Naive thymus-derived CD4-positive, alpha-beta T cell (primary cell): ENCODE data around the gene ICA1. TPM values are rescaled to one million over a fixed set of nuclear protein-coding genes. Genes with fewer than 3 reads are reported as not detected.

Experiments
- ATAC-seq: fragments of 150-1000 bp; cut with Tn5 transposase; 2 replicates; pipeline ENCODE4 v1.10.0; 2021; ENCODE audit warnings: mild to moderate bottlenecking, moderate library complexity
- CTCF ChIA-PET: fragments of 350-600 bp; sonication (Branson Sonifier 250); formaldehyde crosslinking; loops from one replicate; lab custom pipeline; 2021; ENCODE audit warnings: antibody characterized with exemption; lab: Charles Lee
- POLR2A ChIA-PET: fragments of 350-600 bp; sonication (Branson Sonifier 250); formaldehyde crosslinking; loops from one replicate; lab custom pipeline; 2021; ENCODE audit warnings: antibody characterized with exemption, inconsistent platforms; lab: Charles Lee
- DNase-seq, 9 donors: peaks; one replicate each; pipeline versions ENCODE4 v3.0.0 to v3.0.0-alpha.2; 2020 to 2022; ENCODE audit warnings: mixed read lengths in 1 of 9
- H3K27ac ChIP-seq: one replicate; pipeline ENCODE4 v1.7.0; 2013; ENCODE audit warnings: mild to moderate bottlenecking, low read depth, low read length, moderate library complexity
- H3K27me3 ChIP-seq, 2 donors: one replicate each; pipeline ENCODE4 v1.7.0; 2013; ENCODE audit warnings: low read length in 2 of 2, mild to moderate bottlenecking in 2 of 2, moderate library complexity in 2 of 2; ENCODE audit not compliant: control insufficient read depth in 2 of 2, insufficient read depth in 2 of 2
- H3K36me3 ChIP-seq, 3 experiments: 1 replicate in 2 of 3; 2 replicates in 1 of 3; pipeline ENCODE4 v1.7.0; 2013; ENCODE audit warnings: low read length in 3 of 3, mild to moderate bottlenecking in 3 of 3, moderate library complexity in 1 of 3; ENCODE audit not compliant: insufficient read depth in 3 of 3, control insufficient read depth in 2 of 3
- H3K4me1 ChIP-seq, 2 donors: one replicate each; pipeline ENCODE4 v1.7.0; 2013; ENCODE audit warnings: low read length in 2 of 2, mild to moderate bottlenecking in 2 of 2, moderate library complexity in 1 of 2; ENCODE audit not compliant: control insufficient read depth in 2 of 2, insufficient read depth in 2 of 2
- H3K4me3 ChIP-seq: 2 replicates; pipeline ENCODE4 v1.7.0; 2013; ENCODE audit warnings: mild to moderate bottlenecking, low read length
- H3K9me3 ChIP-seq, 3 experiments: 1 replicate in 2 of 3; 2 replicates in 1 of 3; pipeline ENCODE4 v1.7.0; 2013; ENCODE audit warnings: low read length in 3 of 3; ENCODE audit not compliant: control insufficient read depth in 2 of 3
- H3K27ac Mint-ChIP-seq, 9 donors: one replicate each; pipeline ENCODE4 v1.8.0; 2020 to 2022; ENCODE audit warnings: mixed read lengths in 9 of 9, mild to moderate bottlenecking in 8 of 9, moderate library complexity in 5 of 9, inconsistent platforms in 2 of 9
- H3K27me3 Mint-ChIP-seq, 5 donors: one replicate each; pipeline ENCODE4 v1.8.0; 2021 to 2022; ENCODE audit warnings: mixed read lengths in 5 of 5, mild to moderate bottlenecking in 1 of 5
- H3K36me3 Mint-ChIP-seq, 5 donors: one replicate each; pipeline ENCODE4 v1.8.0; 2020 to 2022; ENCODE audit warnings: mixed read lengths in 5 of 5, mild to moderate bottlenecking in 3 of 5, inconsistent platforms in 1 of 5
- H3K4me1 Mint-ChIP-seq, 7 donors: one replicate each; pipeline ENCODE4 v1.8.0; 2020 to 2022; ENCODE audit warnings: mixed read lengths in 7 of 7, mild to moderate bottlenecking in 3 of 7, inconsistent platforms in 1 of 7
- H3K4me3 Mint-ChIP-seq, 10 donors: one replicate each; pipeline ENCODE4 v1.8.0; 2020 to 2022; ENCODE audit warnings: mild to moderate bottlenecking in 10 of 10, mixed read lengths in 10 of 10, moderate library complexity in 6 of 10, inconsistent platforms in 2 of 10
- H3K9me3 Mint-ChIP-seq, 11 donors: one replicate each; pipeline ENCODE4 v1.8.0; 2020 to 2022; ENCODE audit warnings: mixed read lengths in 11 of 11, mild to moderate bottlenecking in 4 of 11, inconsistent platforms in 1 of 11, moderate library complexity in 1 of 11
- intact Hi-C, 2 donors: fragments of 100-400 bp; cut with micrococcal nuclease; formaldehyde crosslinking; loops; one replicate each; pipeline ENCODE4 v1.15.1; 2023
- polyA plus RNA-seq, 2 donors: library from polyadenylated mRNA; unstranded; fragments of 300-500 nt; fragmentation: Illumina TruSeq; gene quantifications; one replicate each; pipeline ENCODE4 v1.2.3, GENCODE V29; 2021
- total RNA-seq, 6 experiments: library from RNA in 5 of 6; stranded (reverse) in 5 of 6; gene quantifications; 1 replicate in 5 of 6; 2 replicates in 1 of 6; pipeline ENCODE4 v1.2.3 and lab custom pipeline; 2021 to 2026

Gene ICA1
- total and polyA plus RNA-seq, 7 experiments from 2014 or later = 0.46 to 5.8 (median 2.1) TPM; not detected in 1

- no peak overlapping the region for H3K4me3 ChIP-seq
- Mint-ChIP-seq H3K27ac (peak overlapping the region in 3 of 9 donors; percentile 3 to 43 (median 19)), H3K9me3 (no peaks in the 10 kb centered on the region), H3K36me3 (peaks cover 0 to 6% (median 0%) of the 10 kb centered on the region in 5 donors), H3K27me3 (no peaks in the 10 kb centered on the region), H3K4me3 (no peak overlapping the region), H3K4me1 (peaks cover 12 to 39% (median 19%) of the 10 kb centered on the region in 7 donors)
- H3K36me3 ChIP-seq = no peaks in the 10 kb centered on the region
- no peak for DNase-seq
- peaks cover 0 to 6% of the 10 kb centered on the region in 2 donors for H3K4me1 ChIP-seq
- H3K9me3 ChIP-seq = no peaks in the 10 kb centered on the region
- CTCF ChIA-PET = interaction anchor here (1.0 to 1.2 kb wide), 3 partner anchors 8 to 504 kb away, joined by 3 to 4 read pairs (median 3); no protein-coding TSS in a partner anchor
- intact Hi-C loops = loop anchor here in 1 of 2 donors (1.0 kb wide), 1 partner anchor 10 kb away; no protein-coding TSS in a partner anchor
- POLR2A ChIA-PET = interaction anchor here (0.6 to 3.2 kb wide), 4 partner anchors 10 to 506 kb away, joined by 3 to 8 read pairs (median 5); no protein-coding TSS in a partner anchor
- ATAC-seq = peak; percentile 58
- no peak overlapping the region for H3K27ac ChIP-seq
- no peaks in the 10 kb centered on the region for H3K27me3 ChIP-seq
Measured at GRCh38 chr7:8185926-8186683, 75.9 kb downstream of the ICA1 start.

- H3K36me3 Mint-ChIP-seq = peaks cover 0 to 12% (median 0%) of the 10 kb centered on the region in 5 donors
- intact Hi-C loops = no loop called here
Measured at GRCh38 chr7:8184221-8184620, 77.7 kb downstream of the ICA1 start.

GRCh38 chr7:8179486-8179885 is 82.5 kb downstream of the ICA1 start:
- ChIA-PET POLR2A (interaction anchor here (3.9 kb wide), 1 partner anchor 48 kb away, joined by 22 read pairs; no protein-coding TSS in a partner anchor), CTCF (no interaction called here)
- Mint-ChIP-seq H3K36me3 (peaks cover 0 to 12% (median 0%) of the 10 kb centered on the region in 5 donors), H3K27ac (peak overlapping the region in 8 of 9 donors; percentile 8 to 97 (median 86)), H3K4me1 (peaks cover 32 to 61% (median 54%) of the 10 kb centered on the region in 7 donors), H3K9me3 (peaks cover 0 to 6% (median 0%) of the 10 kb centered on the region in 11 donors), H3K27me3 (no peaks in the 10 kb centered on the region), H3K4me3 (no peak overlapping the region)
- Histone ChIP-seq H3K4me1 (peaks cover 47 to 50% of the 10 kb centered on the region in 2 donors), H3K9me3 (no peaks in the 10 kb centered on the region), H3K4me3 (no peak overlapping the region), H3K27ac (peak overlapping the region; percentile 72), H3K36me3 (no peaks in the 10 kb centered on the region), H3K27me3 (no peaks in the 10 kb centered on the region)
- no peak for DNase-seq
- intact Hi-C loops = no loop called here
- ATAC-seq = no peak

More at GRCh38 chr7:8184221-8184620, 77.7 kb downstream of the ICA1 start:
- Mint-ChIP-seq H3K9me3 (peaks cover 0 to 6% (median 0%) of the 10 kb centered on the region in 11 donors), H3K4me1 (peaks cover 11 to 36% (median 19%) of the 10 kb centered on the region in 7 donors), H3K4me3 (no peak overlapping the region), H3K27ac (no peak overlapping the region), H3K27me3 (no peaks in the 10 kb centered on the region)
- H3K9me3 ChIP-seq = no peaks in the 10 kb centered on the region
- H3K4me1 ChIP-seq = peaks cover 0 to 3% of the 10 kb centered on the region in 2 donors
- H3K27me3 ChIP-seq = no peaks in the 10 kb centered on the region
- POLR2A ChIA-PET = interaction anchor here (0.8 to 1.5 kb wide), 3 partner anchors 10 to 214 kb away, joined by 3 read pairs; no protein-coding TSS in a partner anchor
- no peak for DNase-seq
- ATAC-seq = no peak
- no peaks in the 10 kb centered on the region for H3K36me3 ChIP-seq
- CTCF ChIA-PET = interaction anchor here (1.0 kb wide), 1 partner anchor 503 kb away, joined by 4 read pairs; no protein-coding TSS in a partner anchor
- H3K4me3 ChIP-seq = no peak overlapping the region
- no peak overlapping the region for H3K27ac ChIP-seq

- intact Hi-C loops = no loop called here
- Mint-ChIP-seq H3K4me1 (peaks cover 36 to 70% (median 65%) of the 10 kb centered on the region in 7 donors), H3K4me3 (peak overlapping the region in 8 of 10 donors; percentile 62 to 82 (median 74)), H3K27me3 (no peaks in the 10 kb centered on the region), H3K27ac (peak overlapping the region; percentile 87 to 99 (median 96)), H3K36me3 (peaks cover 0 to 17% (median 0%) of the 10 kb centered on the region in 5 donors), H3K9me3 (peaks cover 0 to 6% (median 0%) of the 10 kb centered on the region in 11 donors)
- H3K4me1 ChIP-seq = peaks cover 48 to 50% of the 10 kb centered on the region in 2 donors
- DNase-seq (no peak), ATAC-seq (no peak)
- H3K27ac ChIP-seq = peak overlapping the region; percentile 72
- POLR2A ChIA-PET = interaction anchor here (0.6 to 3.9 kb wide), 3 partner anchors 9 to 568 kb away, joined by 3 to 22 read pairs (median 4); no protein-coding TSS in a partner anchor
- H3K27me3 ChIP-seq = no peaks in the 10 kb centered on the region
- no peaks in the 10 kb centered on the region for H3K36me3 ChIP-seq
- no peaks in the 10 kb centered on the region for H3K9me3 ChIP-seq
- CTCF ChIA-PET = interaction anchor here (0.6 to 1.3 kb wide), 5 partner anchors 8 to 533 kb away, joined by 3 to 4 read pairs (median 3); no protein-coding TSS in a partner anchor
- H3K4me3 ChIP-seq = no peak overlapping the region
Measured at GRCh38 chr7:8178353-8178752, 83.6 kb downstream of the ICA1 start.

- Histone ChIP-seq H3K9me3 (no peaks in the 10 kb centered on the region), H3K27ac (peak overlapping the region; percentile 72), H3K4me3 (peak overlapping the region; percentile 44), H3K36me3 (no peaks in the 10 kb centered on the region), H3K27me3 (no peaks in the 10 kb centered on the region), H3K4me1 (peaks cover 48 to 50% of the 10 kb centered on the region in 2 donors)
- ATAC-seq = peak; percentile 35
- intact Hi-C loops = no loop called here
- Mint-ChIP-seq H3K9me3 (peaks cover 0 to 6% (median 0%) of the 10 kb centered on the region in 11 donors), H3K27ac (peak overlapping the region; percentile 88 to 99 (median 96)), H3K27me3 (no peaks in the 10 kb centered on the region), H3K4me1 (peaks cover 36 to 74% (median 67%) of the 10 kb centered on the region in 7 donors), H3K36me3 (peaks cover 0 to 19% (median 0%) of the 10 kb centered on the region in 5 donors), H3K4me3 (peak overlapping the region; percentile 73 to 86 (median 80))
- DNase-seq = peak in 6 of 9 donors; percentile 11 to 36 (median 29)
- POLR2A ChIA-PET = interaction anchor here (0.7 to 3.9 kb wide), 11 partner anchors 9 to 202 kb away, joined by 3 to 22 read pairs (median 4); no protein-coding TSS in a partner anchor
- CTCF ChIA-PET = interaction anchor here (0.8 to 1.3 kb wide), 5 partner anchors 9 to 532 kb away, joined by 3 to 4 read pairs (median 3); no protein-coding TSS in a partner anchor
Measured at GRCh38 chr7:8177109-8177933, 84.6 kb downstream of the ICA1 start.
